KG1 (cell line): ENCODE data around the gene COX5B.
"Not testable (repeated sequence)": the region's sequence is repeated elsewhere in the genome, so short reads cannot be mapped to it uniquely, and the experiment has no call there.

Experiments used
- DNase-seq: peaks from one replicate; lab custom pipeline; 2025; lab: John Stamatoyannopoulos, UW

Gene COX5B, protein sequence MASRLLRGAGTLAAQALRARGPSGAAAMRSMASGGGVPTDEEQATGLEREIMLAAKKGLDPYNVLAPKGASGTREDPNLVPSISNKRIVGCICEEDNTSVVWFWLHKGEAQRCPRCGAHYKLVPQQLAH

DNA sequence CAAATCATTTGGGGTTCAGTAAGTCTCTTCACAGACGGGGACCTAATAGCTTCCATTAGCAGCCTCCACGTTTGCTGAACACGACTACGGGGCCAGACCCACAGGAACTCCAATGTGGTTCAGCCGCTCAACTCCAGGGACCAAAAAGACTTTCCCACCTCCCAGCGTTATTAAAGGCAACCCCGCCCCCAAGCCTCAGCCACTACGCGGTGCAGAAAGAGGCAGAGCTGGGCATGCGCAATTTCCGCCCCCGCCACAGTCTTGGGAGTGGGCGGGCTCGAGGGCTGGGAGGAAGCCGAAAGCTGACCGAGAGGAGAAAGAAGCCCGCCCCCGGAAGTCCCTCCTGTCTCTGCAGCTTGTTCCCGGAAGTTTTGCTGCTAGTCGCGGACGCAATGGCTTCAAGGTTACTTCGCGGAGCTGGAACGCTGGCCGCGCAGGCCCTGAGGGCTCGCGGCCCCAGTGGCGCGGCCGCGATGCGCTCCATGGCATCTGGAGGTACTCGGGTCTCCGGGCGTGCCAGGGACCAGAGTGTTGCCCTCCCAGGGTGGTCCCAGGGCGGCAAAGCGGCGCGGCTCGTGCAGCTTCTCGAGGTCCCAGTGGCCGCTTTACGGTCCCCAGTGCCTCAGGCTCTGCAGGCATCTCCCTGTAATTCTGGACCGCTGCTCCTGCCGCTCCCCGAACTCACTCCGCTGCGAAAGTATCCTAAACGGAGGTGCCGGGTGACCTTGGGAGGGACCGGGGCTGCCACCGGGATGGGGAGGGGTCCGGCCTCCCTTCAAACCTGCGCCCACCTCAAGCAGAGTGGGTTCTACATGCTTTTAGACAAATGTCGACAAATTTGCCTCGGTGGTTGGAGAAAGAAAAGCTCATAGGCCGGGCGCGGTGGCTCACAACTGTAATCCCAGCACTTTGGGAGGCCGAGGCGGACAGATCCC lies at the start of gene COX5B:
Gene COX5B (plus strand): TSS at position 368 of the 935 bp plus-strand sequence. CDS start 25 bp downstream, at position 393.
- DNase-seq: peak; percentile 98

GRCh38 chr2:97596180-97596579 lies 49.7 kb upstream of the COX5B start:
- DNase-seq: not testable (repeated sequence)

GRCh38 chr2:97601537-97601936 lies 44.3 kb upstream of the COX5B start:
- not testable (repeated sequence) for DNase-seq

DNA sequence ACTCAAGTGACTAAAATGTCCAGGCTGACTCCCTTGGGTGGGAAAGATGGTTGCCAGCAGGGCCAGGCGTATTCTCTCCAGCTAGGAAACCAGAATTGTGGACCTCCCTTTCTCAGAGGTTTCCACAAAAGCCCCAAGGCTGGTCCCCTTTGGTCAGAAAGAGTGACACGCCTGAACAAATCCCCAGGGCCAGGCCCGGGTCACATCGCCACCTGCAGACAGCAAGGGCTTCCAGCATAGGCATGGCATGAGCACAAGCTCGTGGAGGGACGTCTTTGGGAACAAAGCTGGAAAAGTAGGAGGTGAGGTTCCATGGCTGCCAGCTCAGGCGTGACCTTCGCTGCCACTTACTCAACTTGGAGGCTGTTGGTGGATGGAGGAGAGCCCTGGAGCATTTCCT lies 40.8 kb upstream of the COX5B start:
- DNase-seq: not testable (repeated sequence)

GRCh38 chr2:97605524-97606339 lies 40.1 kb upstream of the COX5B start:
- not testable (repeated sequence) for DNase-seq

- DNase-seq: not testable (repeated sequence)
These were observed 37.1 kb upstream of the COX5B start for GRCh38 chr2:97608745-97609144.

DNA sequence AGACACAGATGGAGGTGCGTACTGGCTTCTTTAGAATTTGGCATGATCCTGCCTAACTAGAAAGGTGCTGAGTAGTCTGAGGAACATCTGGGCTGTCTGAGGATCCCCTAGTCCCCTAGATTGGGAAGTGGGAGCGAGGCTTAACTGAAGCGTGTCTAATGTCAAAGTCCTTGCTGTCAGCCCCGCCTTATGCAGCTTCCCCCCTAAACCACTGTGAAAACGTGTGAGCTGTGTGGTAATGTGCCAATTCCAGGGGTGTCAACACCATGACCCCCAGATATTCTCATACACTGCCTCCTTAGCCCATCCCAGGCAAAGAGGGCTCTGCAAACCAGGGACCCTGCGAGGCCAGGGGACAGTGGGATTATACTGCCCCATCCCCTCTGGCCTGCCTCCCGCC lies 34.0 kb upstream of the COX5B start:
- not testable (repeated sequence) for DNase-seq

DNA sequence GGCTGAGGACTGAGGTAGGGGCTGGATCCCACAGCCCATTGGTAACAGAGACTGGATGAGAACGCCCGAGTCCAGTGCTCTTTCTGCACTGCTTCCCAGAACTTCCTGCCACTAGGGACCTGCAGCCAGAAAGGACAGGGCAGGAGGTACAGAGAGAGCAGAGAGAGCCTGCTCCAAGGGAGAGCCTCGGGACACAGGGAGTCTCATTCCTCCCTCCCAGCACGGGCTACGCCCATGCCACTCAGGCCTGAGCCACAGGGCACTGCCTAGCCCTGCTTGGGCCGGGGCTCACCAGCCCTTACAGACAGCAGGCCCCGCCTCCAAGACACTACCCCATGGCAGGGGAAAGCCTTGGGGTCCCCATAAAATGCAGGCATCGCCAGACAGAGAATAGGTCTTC lies 30.1 kb upstream of the COX5B start:
- not testable (repeated sequence) for DNase-seq

DNA sequence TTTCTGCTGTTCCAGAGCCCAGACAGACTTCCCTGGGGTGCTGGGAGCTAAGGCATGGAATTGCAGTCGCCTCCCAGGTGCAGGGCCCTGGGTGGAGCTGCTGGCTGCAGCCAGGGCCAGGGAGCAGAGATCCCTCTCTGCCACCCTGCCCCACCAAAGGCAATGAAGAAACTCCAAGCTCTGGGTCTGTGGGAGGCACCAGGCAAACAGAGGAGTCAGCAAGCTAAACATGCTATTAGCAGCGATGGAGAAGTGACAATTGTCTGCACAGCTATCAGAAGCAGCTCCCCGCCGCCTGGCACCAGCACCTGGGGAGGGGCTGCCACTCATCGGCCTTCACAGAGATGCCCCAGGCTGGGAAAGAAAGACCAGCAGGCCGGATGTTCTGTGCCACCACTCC lies 28.0 kb upstream of the COX5B start:
- no peak for DNase-seq

DNA sequence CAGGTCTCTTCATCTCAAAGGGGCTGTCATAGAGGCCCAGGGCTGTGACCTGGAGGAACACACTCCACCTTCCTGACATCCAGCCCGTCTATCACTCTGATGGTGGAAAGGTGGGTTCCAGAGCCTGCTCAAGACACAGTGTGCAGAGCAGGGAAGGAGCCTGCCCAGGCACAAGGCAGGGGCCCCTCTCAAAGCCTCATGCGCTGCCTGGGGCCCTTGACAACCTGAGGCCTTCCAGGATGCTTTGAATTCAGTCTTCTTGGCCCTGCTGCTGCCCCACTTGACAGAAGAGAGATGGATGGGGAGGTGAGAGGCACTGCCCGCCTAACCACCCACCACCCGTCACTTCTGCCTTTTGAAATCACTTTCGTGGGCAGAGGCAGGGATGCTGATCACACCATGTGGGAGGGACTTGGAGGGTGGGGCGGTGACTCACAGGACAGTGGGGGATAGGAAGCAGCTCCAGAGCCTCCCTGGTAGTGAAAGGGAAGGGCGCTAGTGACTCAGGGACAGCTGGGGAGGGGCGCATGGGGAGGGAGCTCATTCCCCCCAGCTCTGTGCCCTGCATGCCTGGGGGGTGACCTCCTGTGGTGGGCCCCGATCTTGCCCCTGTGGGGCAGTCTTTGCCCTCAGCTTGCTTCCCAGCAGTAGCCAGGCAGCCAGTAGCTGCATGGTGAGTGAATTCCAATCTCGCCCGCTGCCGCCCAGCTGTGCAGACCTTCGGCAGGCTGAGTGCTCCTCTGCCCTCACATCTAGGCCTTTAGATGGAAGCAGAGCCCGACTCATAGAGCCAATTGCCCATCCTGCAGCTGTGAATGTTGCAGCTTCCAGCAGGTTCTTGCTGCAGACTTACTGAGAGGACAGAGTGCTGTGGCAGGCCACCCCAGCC lies 26.7 kb upstream of the COX5B start:
- not testable (repeated sequence) for DNase-seq

DNA sequence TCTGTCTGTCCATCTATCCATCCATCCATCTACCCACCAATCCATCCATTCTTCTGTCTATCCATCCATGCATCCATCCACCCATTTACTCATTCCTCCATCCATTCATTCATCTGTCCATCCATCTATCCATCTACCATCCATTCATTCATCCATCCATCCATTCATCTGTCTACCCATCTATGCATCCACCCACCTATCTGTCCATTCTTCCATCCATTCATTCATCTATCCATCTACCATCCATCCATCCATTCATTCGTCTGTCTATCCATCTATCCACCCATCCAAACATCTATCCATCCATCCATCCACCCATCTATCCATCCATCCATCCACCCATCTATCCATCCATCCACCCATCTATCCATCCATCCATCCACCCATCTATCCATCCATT lies 25.4 kb upstream of the COX5B start:
- DNase-seq: not testable (repeated sequence)

DNA sequence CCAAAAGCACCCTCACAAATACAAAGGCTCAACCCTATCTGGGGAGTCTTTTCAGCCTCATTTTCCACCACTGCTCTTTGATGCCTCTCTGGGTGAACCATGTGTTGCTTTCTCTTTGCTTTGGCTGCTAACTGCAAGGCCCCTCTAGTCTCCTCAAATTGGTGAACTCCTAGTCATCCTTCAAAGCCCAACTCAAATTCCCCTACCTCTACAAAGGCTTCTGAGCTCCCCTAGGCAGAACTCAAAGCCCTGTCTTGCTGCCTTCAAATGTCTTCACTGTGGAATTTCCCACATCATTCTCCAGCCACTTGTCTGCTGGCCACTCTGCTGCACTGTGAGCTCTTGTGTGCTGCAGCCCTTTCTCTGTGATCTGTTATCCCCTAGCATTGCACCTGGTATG lies 22.9 kb upstream of the COX5B start:
- not testable (repeated sequence) for DNase-seq

DNA sequence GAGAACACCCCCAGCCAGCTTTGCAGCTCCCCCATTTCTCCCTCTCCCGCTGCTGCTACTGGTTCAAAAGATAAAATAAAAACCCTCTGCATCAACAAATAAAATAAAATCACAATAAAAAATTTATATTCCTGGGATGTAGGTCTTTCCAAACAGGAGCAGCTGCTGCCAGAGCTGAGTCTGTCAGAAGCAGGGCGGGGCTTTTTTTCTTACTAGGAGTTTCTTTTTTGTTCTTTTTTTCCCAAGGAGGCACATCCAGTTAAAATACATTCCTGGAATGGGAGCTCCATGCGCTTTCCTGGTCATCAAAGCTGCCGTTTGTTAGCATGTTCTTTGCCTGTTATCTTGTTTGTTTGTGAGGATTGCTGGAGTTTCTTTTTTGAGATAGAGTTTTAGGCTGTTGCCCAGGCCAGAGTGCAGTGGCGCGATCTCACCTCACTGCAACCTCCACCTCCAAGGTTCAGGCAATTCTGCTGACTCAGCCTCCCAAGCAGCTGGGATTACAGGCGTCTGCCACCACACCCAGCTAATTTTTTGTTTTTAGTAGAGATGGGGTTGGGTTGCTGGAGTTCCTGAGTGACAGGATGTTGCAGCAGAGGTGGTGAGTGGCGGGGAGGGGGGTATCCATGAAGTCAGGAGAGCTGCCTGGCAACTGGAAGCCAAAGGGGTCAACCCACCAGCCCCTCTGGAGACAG lies 20.4 kb upstream of the COX5B start:
- not testable (repeated sequence) for DNase-seq

GRCh38 chr2:97626049-97626430 lies 19.8 kb upstream of the COX5B start:
- DNase-seq: not testable (repeated sequence)

GRCh38 chr2:97644023-97644717 lies 1.7 kb upstream of the COX5B start:
- no peak for DNase-seq

- peak; percentile 54 for DNase-seq
These were observed 659 bp upstream of the COX5B start for GRCh38 chr2:97645112-97645694.

GRCh38 chr2:97646977-97647376 lies 1.1 kb downstream of the COX5B start:
- DNase-seq: no peak

GRCh38 chr2:97651114-97651513 lies 5.3 kb downstream of the COX5B start:
- DNase-seq: no peak

DNA sequence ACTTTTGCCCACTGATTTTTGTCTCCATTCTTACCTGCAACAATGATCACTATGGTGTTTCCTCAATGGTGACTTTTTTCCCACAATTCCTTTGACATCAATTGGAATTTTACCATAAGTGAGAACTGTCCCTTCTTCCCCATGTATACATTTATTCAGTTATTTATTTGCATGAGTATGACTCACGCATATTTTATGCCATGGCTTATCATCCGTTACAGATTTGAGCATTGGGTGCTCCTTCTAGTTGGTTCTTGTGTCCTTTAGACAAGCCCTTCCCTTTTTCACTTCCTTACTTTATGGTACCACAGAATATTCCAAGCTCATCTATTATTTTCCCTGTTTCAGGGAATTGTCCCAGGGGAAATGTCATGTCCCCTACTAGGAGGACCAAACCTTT lies 7.6 kb downstream of the COX5B start:
- no peak for DNase-seq

DNA sequence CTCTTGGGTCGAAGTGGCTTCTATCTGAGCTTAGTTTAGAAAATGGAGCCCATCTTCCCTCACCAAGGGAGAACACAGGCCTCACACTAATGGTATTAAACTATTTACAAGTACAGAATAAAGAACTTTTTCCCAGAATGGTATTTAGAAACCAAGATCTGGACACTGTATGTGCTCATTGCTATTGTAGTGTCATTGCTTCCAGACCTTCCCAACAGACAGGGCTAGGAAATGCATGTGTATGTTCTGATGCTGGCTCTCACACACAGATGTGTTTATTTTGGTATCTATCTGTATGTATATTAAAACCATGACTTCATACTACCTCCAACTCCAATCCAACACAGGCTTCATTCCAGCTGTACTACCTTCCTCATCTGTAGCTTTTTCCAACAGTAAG lies 8.0 kb downstream of the COX5B start:
- DNase-seq: no peak
